GM23338 (cell line): ENCODE measurements around the gene NFIA. TPM values are rescaled to one million over a fixed set of nuclear protein-coding genes. Genes with fewer than 3 reads are reported as not detected.

Source experiments
- ATAC-seq: fragments of 200-7000 bp; cut with Tn5 transposase; 3 replicates; pipeline ENCODE4 v1.9.1; 2020
- DNase-seq: peaks from one replicate; pipeline ENCODE4 v3.0.0-alpha.2; 2015; ENCODE audit warnings: low spot score
- H2AFZ ChIP-seq: fragments of 200-600 bp; sonication (generic); 2 replicates; pipeline ENCODE4 v1.8.0; 2016; ENCODE audit warnings: antibody characterized with exemption, mild to moderate bottlenecking, moderate library complexity
- H3F3A ChIP-seq: fragments of 200-600 bp; sonication (generic); replicated peaks from 2 replicates; pipeline ENCODE4 v1.8.0; 2017; ENCODE audit warnings: antibody characterized with exemption, mixed run types, low read depth
- H3K27ac ChIP-seq: fragments of 200-600 bp; sonication (generic); 2 replicates; pipeline ENCODE4 v1.6.1; 2016; ENCODE audit warnings: low read depth
- H3K27me3 ChIP-seq: fragments of 200-600 bp; sonication (generic); 2 replicates; pipeline ENCODE4 v1.8.0; 2016; ENCODE audit warnings: mild to moderate bottlenecking, mixed run types, moderate library complexity; ENCODE audit not compliant: insufficient read depth
- H3K36me3 ChIP-seq: fragments of 200-600 bp; sonication (generic); 2 replicates; pipeline ENCODE4 v1.8.0; 2016; ENCODE audit warnings: mild to moderate bottlenecking; ENCODE audit not compliant: insufficient read depth
- H3K4me1 ChIP-seq: fragments of 200-600 bp; sonication (generic); 2 replicates; pipeline ENCODE4 v1.8.0; 2016; ENCODE audit warnings: mild to moderate bottlenecking, moderate library complexity; ENCODE audit not compliant: insufficient read depth
- H3K4me2 ChIP-seq: fragments of 200-600 bp; sonication (generic); 2 replicates; pipeline ENCODE4 v1.7.1; 2017; ENCODE audit warnings: mixed run types
- H3K4me3 ChIP-seq: fragments of 200-600 bp; sonication (generic); 2 replicates; pipeline ENCODE4 v1.6.1; 2016; ENCODE audit warnings: mixed run types
- H3K79me2 ChIP-seq: fragments of 200-600 bp; sonication (generic); replicated peaks from 2 replicates; pipeline ENCODE4 v1.8.0; 2017; ENCODE audit warnings: mild to moderate bottlenecking; ENCODE audit not compliant: insufficient read depth
- H3K9me2 ChIP-seq: fragments of 200-600 bp; sonication (generic); 2 replicates; pipeline ENCODE4 v1.8.0; 2017; ENCODE audit not compliant: insufficient read depth
- H4K20me1 ChIP-seq: fragments of 200-600 bp; sonication (generic); replicated peaks from 2 replicates; pipeline ENCODE4 v1.8.0; 2017; ENCODE audit warnings: mild to moderate bottlenecking; ENCODE audit not compliant: insufficient read depth
- H3K27ac Mint-ChIP-seq: 2 replicates; pipeline ENCODE4 v1.8.0; 2020; ENCODE audit warnings: inconsistent platforms, mild to moderate bottlenecking, moderate library complexity, mixed read lengths
- H3K27me3 Mint-ChIP-seq: 3 replicates; pipeline ENCODE4 v1.8.0; 2022; ENCODE audit warnings: low read depth, mild to moderate bottlenecking, moderate library complexity, mixed read lengths, inconsistent platforms; ENCODE audit not compliant: insufficient read depth, poor library complexity
- H3K36me3 Mint-ChIP-seq: 3 replicates; pipeline ENCODE4 v1.8.0; 2021; ENCODE audit warnings: low read depth, mild to moderate bottlenecking, inconsistent platforms, moderate library complexity, mixed read lengths
- H3K4me1 Mint-ChIP-seq: 3 replicates; pipeline ENCODE4 v1.8.0; 2020; ENCODE audit warnings: mild to moderate bottlenecking, inconsistent platforms, mixed read lengths
- H3K4me3 Mint-ChIP-seq: 3 replicates; pipeline ENCODE4 v1.8.0; 2021; ENCODE audit warnings: moderate library complexity, mild to moderate bottlenecking, inconsistent platforms, mixed read lengths
- H3K9me3 Mint-ChIP-seq: 3 replicates; pipeline ENCODE4 v1.8.0; 2020; ENCODE audit warnings: moderate library complexity, mild to moderate bottlenecking, inconsistent platforms, mixed read lengths
- EZH2 ChIP-seq: fragments of 200-600 bp; sonication (generic); IDR thresholded peaks from one replicate; pipeline ENCODE4 v1.8.0; 2017; ENCODE audit warnings: antibody characterized with exemption, mild to moderate bottlenecking, low read depth; ENCODE audit not compliant: unreplicated experiment
- STAT1 ChIP-seq: IDR thresholded peaks from one replicate; pipeline ENCODE4 v1.6.1; 2016; ENCODE audit warnings: antibody characterized with exemption; ENCODE audit not compliant: unreplicated experiment
- ZNF114 ChIP-seq: fragments of 250-450 bp; sonication (Bioruptor Pico); IDR thresholded peaks from 2 replicates; pipeline ENCODE4 v1.5.0; 2020; ENCODE audit warnings: mild to moderate bottlenecking, moderate library complexity
- ZNF331 ChIP-seq: fragments of 250-450 bp; sonication (Bioruptor Pico); IDR thresholded peaks from 2 replicates; pipeline ENCODE4 v1.5.0; 2020; ENCODE audit warnings: low read depth, mild to moderate bottlenecking, moderate library complexity
- polyA plus RNA-seq: library from polyadenylated mRNA; unstranded; fragments of >200 nt; fragmentation: Nextera tagmentation; extraction: Ambion mirVana; gene quantifications from 2 replicates; pipeline ENCODE4 v1.2.1, GENCODE V29; 2016
- total RNA-seq: library from RNA; depleted of rRNA; stranded (reverse); fragments of >200 nt; shearing (Covaris generic); gene quantifications from 2 replicates; pipeline ENCODE4 v1.2.3, GENCODE V29; 2014
- TF ChIP-seq, protein P1 (sequence below): fragments of 250-450 bp; sonication (Bioruptor Pico); IDR thresholded peaks from 2 replicates; pipeline ENCODE4 v1.5.0; 2020; ENCODE audit warnings: mild to moderate bottlenecking, moderate library complexity
- TF ChIP-seq, protein P2 (sequence below): IDR thresholded peaks from 2 replicates; pipeline ENCODE4 v1.6.1; 2016; ENCODE audit warnings: antibody characterized with exemption

NFIA gene
- total and polyA plus RNA-seq, 2 experiments from 2014 or later, result 0.97 to 2.3 TPM

DNA sequence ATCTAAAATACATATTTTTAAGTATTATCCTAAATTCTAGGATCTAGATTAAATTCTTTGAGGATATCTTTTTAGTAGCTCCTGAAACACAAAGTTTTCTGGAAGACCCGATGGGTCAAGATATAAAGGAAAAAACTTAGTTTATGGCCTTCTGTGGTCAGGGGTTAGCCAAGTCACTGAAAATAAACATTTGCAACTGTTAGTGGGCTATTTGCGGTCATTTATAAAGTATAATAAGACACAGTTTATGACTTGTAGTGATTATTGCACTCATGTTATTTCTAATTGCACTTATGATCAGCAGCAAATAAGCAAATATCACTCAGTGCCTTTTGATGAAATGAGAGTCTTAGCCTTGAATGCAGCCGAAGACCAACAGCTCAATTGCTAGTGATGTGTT is 183.3 kb downstream of the NFIA start:
- no peak overlapping the region for H3K4me2 ChIP-seq
- no peaks in the 10 kb centered on the region; the same call in 2 of the 3 replicates for H3K9me3 Mint-ChIP-seq

More for the DNA sequence above, 183.3 kb downstream of the NFIA start:
- no peaks in the 10 kb centered on the region for H3K79me2 ChIP-seq
- Mint-ChIP-seq H3K36me3 (no peaks in the 10 kb centered on the region), H3K27me3 (peaks cover 4% of the 10 kb centered on the region), H3K4me3 (no peak overlapping the region), H3K27ac (no peak overlapping the region), H3K4me1 (peaks cover 27% of the 10 kb centered on the region)
- H3F3A ChIP-seq, result no peaks in the 10 kb centered on the region
- no peaks in the 10 kb centered on the region for H3K27me3 ChIP-seq
- H2AFZ ChIP-seq, result no peak overlapping the region
- no peak for DNase-seq
- H3K36me3 ChIP-seq, result no peaks in the 10 kb centered on the region
- TF ChIP-seq EZH2 (no peak), ZNF331 (no peak), ZNF114 (CRISPR knock-in tag) (no peak), STAT1 (no peak)
- TF ChIP-seq, protein P1, sequence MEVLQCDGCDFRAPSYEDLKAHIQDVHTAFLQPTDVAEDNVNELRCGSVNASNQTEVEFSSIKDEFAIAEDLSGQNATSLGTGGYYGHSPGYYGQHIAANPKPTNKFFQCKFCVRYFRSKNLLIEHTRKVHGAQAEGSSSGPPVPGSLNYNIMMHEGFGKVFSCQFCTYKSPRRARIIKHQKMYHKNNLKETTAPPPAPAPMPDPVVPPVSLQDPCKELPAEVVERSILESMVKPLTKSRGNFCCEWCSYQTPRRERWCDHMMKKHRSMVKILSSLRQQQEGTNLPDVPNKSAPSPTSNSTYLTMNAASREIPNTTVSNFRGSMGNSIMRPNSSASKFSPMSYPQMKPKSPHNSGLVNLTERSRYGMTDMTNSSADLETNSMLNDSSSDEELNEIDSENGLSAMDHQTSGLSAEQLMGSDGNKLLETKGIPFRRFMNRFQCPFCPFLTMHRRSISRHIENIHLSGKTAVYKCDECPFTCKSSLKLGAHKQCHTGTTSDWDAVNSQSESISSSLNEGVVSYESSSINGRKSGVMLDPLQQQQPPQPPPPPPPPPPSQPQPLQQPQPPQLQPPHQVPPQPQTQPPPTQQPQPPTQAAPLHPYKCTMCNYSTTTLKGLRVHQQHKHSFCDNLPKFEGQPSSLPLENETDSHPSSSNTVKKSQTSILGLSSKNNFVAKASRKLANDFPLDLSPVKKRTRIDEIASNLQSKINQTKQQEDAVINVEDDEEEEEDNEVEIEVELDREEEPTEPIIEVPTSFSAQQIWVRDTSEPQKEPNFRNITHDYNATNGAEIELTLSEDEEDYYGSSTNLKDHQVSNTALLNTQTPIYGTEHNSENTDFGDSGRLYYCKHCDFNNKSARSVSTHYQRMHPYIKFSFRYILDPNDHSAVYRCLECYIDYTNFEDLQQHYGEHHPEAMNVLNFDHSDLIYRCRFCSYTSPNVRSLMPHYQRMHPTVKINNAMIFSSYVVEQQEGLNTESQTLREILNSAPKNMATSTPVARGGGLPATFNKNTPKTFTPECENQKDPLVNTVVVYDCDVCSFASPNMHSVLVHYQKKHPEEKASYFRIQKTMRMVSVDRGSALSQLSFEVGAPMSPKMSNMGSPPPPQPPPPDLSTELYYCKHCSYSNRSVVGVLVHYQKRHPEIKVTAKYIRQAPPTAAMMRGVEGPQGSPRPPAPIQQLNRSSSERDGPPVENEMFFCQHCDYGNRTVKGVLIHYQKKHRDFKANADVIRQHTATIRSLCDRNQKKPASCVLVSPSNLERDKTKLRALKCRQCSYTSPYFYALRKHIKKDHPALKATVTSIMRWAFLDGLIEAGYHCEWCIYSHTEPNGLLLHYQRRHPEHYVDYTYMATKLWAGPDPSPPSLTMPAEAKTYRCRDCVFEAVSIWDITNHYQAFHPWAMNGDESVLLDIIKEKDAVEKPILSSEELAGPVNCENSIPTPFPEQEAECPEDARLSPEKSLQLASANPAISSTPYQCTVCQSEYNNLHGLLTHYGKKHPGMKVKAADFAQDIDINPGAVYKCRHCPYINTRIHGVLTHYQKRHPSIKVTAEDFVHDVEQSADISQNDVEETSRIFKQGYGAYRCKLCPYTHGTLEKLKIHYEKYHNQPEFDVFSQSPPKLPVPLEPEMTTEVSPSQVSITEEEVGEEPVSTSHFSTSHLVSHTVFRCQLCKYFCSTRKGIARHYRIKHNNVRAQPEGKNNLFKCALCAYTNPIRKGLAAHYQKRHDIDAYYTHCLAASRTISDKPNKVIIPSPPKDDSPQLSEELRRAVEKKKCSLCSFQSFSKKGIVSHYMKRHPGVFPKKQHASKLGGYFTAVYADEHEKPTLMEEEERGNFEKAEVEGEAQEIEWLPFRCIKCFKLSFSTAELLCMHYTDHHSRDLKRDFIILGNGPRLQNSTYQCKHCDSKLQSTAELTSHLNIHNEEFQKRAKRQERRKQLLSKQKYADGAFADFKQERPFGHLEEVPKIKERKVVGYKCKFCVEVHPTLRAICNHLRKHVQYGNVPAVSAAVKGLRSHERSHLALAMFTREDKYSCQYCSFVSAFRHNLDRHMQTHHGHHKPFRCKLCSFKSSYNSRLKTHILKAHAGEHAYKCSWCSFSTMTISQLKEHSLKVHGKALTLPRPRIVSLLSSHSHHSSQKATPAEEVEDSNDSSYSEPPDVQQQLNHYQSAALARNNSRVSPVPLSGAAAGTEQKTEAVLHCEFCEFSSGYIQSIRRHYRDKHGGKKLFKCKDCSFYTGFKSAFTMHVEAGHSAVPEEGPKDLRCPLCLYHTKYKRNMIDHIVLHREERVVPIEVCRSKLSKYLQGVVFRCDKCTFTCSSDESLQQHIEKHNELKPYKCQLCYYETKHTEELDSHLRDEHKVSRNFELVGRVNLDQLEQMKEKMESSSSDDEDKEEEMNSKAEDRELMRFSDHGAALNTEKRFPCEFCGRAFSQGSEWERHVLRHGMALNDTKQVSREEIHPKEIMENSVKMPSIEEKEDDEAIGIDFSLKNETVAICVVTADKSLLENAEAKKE (CRISPR knock-in tag), result no peak
- TF ChIP-seq, protein P2, sequence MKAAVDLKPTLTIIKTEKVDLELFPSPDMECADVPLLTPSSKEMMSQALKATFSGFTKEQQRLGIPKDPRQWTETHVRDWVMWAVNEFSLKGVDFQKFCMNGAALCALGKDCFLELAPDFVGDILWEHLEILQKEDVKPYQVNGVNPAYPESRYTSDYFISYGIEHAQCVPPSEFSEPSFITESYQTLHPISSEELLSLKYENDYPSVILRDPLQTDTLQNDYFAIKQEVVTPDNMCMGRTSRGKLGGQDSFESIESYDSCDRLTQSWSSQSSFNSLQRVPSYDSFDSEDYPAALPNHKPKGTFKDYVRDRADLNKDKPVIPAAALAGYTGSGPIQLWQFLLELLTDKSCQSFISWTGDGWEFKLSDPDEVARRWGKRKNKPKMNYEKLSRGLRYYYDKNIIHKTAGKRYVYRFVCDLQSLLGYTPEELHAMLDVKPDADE, result no peak
- no peak overlapping the region for H3K4me3 ChIP-seq
- ATAC-seq, result no peak
- peaks cover 14% of the 10 kb centered on the region for H3K4me1 ChIP-seq
- H3K9me2 ChIP-seq, result no peaks in the 10 kb centered on the region
- H3K27ac ChIP-seq, result no peak overlapping the region
- H4K20me1 ChIP-seq, result no peaks in the 10 kb centered on the region
